Neural cell (in vitro differentiated cells): ENCODE results near the gene SPATA32.

ENCODE experiments used
- EP300 ChIP-seq: fragments of 450-650 bp; conservative IDR thresholded peaks from 2 replicates; pipeline ENCODE4 v1.6.1; 2014; ENCODE audit warnings: antibody characterized with exemption, mild to moderate bottlenecking, moderate library complexity; ENCODE audit not compliant: poor library complexity, severe bottlenecking
- EZH2 ChIP-seq: fragments of 200-600, 300-800 bp; shearing (Covaris generic), sonication (generic); IDR thresholded peaks from 2 replicates; pipeline ENCODE4 v1.6.1; 2014; ENCODE audit warnings: antibody characterized with exemption, low read length, borderline replicate concordance, mild to moderate bottlenecking; ENCODE audit not compliant: insufficient read depth, poor library complexity, severe bottlenecking
- POLR2AphosphoS5 ChIP-seq: IDR thresholded peaks from 2 replicates; pipeline ENCODE4 v1.6.1; 2012
- RAD21 ChIP-seq: fragments of 450-650 bp; conservative IDR thresholded peaks from 2 replicates; pipeline ENCODE4 v1.6.1; 2014; ENCODE audit warnings: antibody characterized with exemption, mild to moderate bottlenecking, moderate library complexity
- REST ChIP-seq: IDR thresholded peaks from 2 replicates; pipeline ENCODE4 v1.6.1; 2012; ENCODE audit warnings: borderline replicate concordance
- SMC3 ChIP-seq: fragments of 450-650 bp; conservative IDR thresholded peaks from 2 replicates; pipeline ENCODE4 v1.6.1; 2014; ENCODE audit warnings: antibody characterized with exemption, mild to moderate bottlenecking, moderate library complexity; ENCODE audit not compliant: poor library complexity
- TAF1 ChIP-seq: IDR thresholded peaks from 2 replicates; pipeline ENCODE4 v1.6.1; 2012; ENCODE audit warnings: low read depth
- TF ChIP-seq, protein P1 (sequence below): fragments of 450-650 bp; IDR thresholded peaks from 2 replicates; pipeline ENCODE4 v1.5.1; 2014; ENCODE audit warnings: antibody characterized with exemption, mild to moderate bottlenecking, moderate library complexity; ENCODE audit not compliant: poor library complexity, severe bottlenecking

- TF ChIP-seq, protein P1, sequence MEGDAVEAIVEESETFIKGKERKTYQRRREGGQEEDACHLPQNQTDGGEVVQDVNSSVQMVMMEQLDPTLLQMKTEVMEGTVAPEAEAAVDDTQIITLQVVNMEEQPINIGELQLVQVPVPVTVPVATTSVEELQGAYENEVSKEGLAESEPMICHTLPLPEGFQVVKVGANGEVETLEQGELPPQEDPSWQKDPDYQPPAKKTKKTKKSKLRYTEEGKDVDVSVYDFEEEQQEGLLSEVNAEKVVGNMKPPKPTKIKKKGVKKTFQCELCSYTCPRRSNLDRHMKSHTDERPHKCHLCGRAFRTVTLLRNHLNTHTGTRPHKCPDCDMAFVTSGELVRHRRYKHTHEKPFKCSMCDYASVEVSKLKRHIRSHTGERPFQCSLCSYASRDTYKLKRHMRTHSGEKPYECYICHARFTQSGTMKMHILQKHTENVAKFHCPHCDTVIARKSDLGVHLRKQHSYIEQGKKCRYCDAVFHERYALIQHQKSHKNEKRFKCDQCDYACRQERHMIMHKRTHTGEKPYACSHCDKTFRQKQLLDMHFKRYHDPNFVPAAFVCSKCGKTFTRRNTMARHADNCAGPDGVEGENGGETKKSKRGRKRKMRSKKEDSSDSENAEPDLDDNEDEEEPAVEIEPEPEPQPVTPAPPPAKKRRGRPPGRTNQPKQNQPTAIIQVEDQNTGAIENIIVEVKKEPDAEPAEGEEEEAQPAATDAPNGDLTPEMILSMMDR, result no peak
- TF ChIP-seq EZH2 (no peak), EP300 (no peak), TAF1 (no peak), REST (no peak), SMC3 (no peak), POLR2AphosphoS5 (no peak), RAD21 (no peak)
Measured at GRCh38 chr17:45230410-45230786, 31.5 kb downstream of the SPATA32 start.
